ENCODE results near the gene PTPRR.

GRCh38 chr12:70787612-70788011 is 132.9 kb downstream of the PTPRR start:
- no peak for TF ChIP-seq ZNF274 (IDR thresholded peaks at IDR 0.05; ENCODE audit: low read depth, low read length)
- TF ChIP-seq SUZ12 (IDR thresholded peaks at IDR 0.05; ENCODE audit: extremely low read depth, insufficient read depth, insufficient read length): no peak
- no peak for TF ChIP-seq YY1 (IDR thresholded peaks at IDR 0.05; ENCODE audit: insufficient read depth, insufficient read length)

Data from NT2/D1 (cell line).